ENCODE data around the gene GGT5.
"Not testable (repeated sequence)": the region's sequence is repeated elsewhere in the genome, so short reads cannot be mapped to it uniquely, and the experiment has no call there.

Gene GGT5

DNA sequence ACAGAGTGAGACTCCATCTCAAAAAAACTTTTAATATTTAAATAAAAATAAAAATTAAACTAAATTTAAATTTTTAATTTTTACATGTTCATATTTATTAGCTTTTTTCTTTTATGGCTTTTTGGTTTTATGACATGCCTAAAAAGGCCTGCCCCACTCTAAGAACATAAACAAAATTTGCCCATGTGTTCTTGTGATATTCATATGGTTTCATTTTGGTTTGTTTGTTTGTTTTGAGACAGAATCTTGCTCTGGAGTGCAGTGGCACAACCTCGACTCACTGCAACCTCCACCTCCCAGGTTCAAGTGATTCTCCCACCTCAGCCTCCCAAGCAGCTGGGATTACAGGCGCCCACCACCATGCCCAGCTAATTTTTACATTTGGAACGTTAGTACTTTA, 35.9 kb downstream of the GGT5 start:
- no peak for DNase-seq (ENCODE audit: insufficient read length, low spot score)
- TF ChIP-seq POLR2A (IDR thresholded peaks at IDR 0.05; ENCODE audit: low read depth, low read length) = no peak
- FAIRE-seq = no peak

DNA sequence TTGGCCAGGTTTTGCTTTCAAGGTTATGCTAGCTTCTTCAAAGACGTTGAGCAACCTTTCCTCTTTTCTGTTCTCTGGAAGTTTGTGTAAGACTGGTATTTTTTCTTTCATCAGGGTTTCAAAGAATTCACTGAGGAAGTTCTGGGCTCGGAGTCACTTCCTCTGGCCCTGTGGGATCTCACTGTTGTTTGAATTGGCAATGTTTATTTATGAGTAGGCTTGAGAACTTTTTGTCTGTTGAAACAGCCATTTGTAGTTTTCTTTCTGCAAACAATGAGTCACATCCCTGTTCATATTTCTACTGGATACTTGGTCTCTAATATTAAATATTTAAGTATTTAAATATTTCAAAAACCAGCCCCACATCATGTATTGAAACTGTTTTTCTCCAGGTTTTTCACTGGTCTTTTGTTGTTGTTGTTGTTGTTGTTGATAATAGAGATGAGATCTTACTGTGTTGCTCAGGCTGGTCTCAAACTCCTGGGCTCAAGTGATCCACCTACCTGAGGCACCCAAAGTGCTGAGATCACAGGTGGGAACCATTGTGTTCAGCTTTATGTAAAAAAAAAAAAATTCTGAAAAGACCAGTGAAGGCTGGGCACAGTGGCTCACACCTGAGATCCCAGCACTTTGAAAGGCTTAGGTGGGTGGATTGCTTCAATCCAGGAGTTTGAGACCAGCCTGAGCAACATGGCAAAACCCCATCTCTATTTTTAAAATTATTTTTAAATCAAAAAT, 36.7 kb downstream of the GGT5 start:
- FAIRE-seq (no peak), DNase-seq (ENCODE audit: insufficient read length, low spot score) (peak; percentile 42)
- TF ChIP-seq POLR2A (IDR thresholded peaks at IDR 0.05; ENCODE audit: low read depth, low read length) = no peak

- DNase-seq (ENCODE audit: insufficient read length, low spot score) (no peak), FAIRE-seq (no peak)
These were observed 37.4 kb downstream of the GGT5 start for GRCh38 chr22:24207264-24208011.

GRCh38 chr22:24206460-24207263, 38.2 kb downstream of the GGT5 start:
- FAIRE-seq; DNase-seq (ENCODE audit: insufficient read length, low spot score): not testable (repeated sequence)

More at GRCh38 chr22:24207264-24208011, 37.4 kb downstream of the GGT5 start:
- TF ChIP-seq POLR2A (IDR thresholded peaks at IDR 0.05; ENCODE audit: low read depth, low read length) = no peak

GRCh38 chr22:24205438-24206195, 39.3 kb downstream of the GGT5 start:
- FAIRE-seq = no peak
- TF ChIP-seq POLR2A (IDR thresholded peaks at IDR 0.05; ENCODE audit: low read depth, low read length) = no peak
- no peak for DNase-seq (ENCODE audit: insufficient read length, low spot score)

- FAIRE-seq = not testable (repeated sequence)
These were observed 41.0 kb downstream of the GGT5 start for GRCh38 chr22:24203856-24204255.

DNA sequence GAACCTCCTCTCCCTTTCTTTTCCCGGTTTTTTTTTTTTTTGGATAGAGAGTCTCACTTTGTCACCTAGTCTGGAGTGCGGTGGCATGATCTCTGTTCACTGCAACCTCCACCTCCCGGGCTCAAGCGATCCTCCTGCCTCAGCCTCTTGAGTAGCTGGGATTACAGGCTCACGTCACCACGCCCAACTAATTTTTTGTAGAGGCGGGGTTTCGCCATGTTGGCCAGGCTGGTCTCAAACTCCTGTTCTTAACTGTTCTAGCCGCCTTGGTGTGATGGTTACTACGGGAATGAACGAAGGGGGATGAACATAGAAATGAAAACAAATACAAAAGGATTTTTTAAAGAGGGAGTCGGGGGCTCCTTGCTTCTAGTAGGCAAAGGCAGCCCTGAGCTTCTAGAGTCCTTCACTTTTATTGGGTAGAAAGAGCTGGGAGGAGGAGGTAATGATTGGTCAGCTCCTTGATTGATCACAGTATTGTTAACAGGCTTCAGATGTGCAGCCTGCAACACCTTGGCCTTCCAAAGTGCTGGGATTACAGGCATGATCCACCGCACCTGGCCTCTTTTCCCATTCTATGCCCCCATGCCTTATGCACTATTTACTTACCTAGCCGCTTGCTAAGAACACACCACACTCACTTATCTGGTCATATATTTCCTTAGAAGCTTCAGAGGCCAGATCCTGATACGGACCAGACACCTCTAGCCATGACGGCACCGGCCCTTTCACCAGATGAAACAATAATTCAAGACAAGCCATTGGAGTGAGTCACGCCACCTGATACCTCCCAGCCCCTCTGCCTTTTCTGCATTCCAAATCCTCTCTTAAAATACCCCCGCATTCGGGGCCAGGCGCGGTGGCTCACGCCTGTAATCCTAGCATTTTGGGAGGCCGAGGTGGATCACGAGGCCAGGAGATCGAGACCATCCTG, 42.9 kb downstream of the GGT5 start:
- TF ChIP-seq POLR2A (IDR thresholded peaks at IDR 0.05; ENCODE audit: low read depth, low read length) = no peak
- FAIRE-seq (no peak), DNase-seq (ENCODE audit: insufficient read length, low spot score) (no peak)

More at GRCh38 chr22:24203856-24204255, 41.0 kb downstream of the GGT5 start:
- not testable (repeated sequence) for DNase-seq (ENCODE audit: insufficient read length, low spot score)

DNA sequence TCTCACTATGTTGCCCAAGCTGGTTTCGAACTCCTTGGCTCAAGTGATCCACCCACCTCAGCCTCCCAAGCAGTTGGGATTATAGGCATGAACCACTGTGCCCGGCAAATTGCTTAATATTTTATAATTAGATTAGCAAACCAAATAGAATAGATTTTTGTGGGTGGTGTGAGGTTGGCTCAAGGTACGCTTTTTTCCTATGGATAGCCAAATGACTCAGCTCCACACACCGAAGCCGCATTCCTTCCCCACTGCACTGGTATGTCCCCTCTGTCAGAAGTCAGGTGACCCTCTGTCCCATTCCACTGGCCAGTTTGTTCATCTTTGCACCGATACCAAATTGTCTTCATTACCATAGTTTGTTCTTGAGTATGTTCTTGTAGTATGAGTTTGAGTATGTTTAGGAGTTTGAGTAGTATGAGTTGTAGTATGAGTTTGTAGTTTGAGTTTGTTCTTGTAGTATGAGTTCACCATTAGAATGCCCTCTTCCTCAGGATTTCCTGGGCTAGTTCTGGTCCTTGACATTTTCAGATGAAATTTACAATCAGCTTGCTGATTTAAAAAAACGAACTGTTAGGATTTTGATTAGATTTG, 44.2 kb downstream of the GGT5 start:
- TF ChIP-seq POLR2A (IDR thresholded peaks at IDR 0.05; ENCODE audit: low read depth, low read length) = no peak
- DNase-seq (ENCODE audit: insufficient read length, low spot score) = no peak
- no peak for FAIRE-seq

- no peak for DNase-seq (ENCODE audit: insufficient read length, low spot score)
- no peak for TF ChIP-seq POLR2A (IDR thresholded peaks at IDR 0.05; ENCODE audit: low read depth, low read length)
- FAIRE-seq = no peak
These were observed 46.2 kb downstream of the GGT5 start for GRCh38 chr22:24198682-24199052.

GRCh38 chr22:24191893-24192292, 53.0 kb downstream of the GGT5 start:
- no peak for DNase-seq (ENCODE audit: insufficient read length, low spot score)
- no peak for TF ChIP-seq POLR2A (IDR thresholded peaks at IDR 0.05; ENCODE audit: low read depth, low read length)
- FAIRE-seq = no peak

DNA sequence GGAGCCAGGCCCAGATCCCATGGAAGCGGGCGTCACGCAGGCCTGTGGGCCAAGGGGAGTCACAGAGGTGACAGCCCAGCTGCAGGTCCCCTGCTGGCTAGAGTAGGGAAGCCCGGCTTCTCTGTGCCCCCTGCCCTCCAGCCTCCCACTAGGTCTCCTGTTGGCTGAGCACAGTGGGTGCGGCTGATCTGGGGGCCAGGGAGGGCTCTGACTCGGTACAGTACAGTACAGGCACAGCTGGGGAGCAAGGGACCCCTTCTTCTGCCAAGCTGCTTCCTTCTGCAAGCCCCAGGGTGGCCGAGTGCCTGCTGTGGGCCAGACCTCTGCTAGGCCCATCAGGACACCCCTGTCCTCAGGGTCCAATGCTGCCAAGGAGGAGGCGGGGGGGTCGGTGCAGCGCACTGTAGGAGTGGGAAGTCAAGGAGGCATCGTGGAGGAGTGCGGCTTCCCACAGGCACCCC, 53.5 kb downstream of the GGT5 start:
- FAIRE-seq = no peak
- TF ChIP-seq POLR2A (IDR thresholded peaks at IDR 0.05; ENCODE audit: low read depth, low read length) = no peak
- DNase-seq (ENCODE audit: insufficient read length, low spot score) = no peak

- no peak for DNase-seq (ENCODE audit: insufficient read length, low spot score)
- no peak for FAIRE-seq
- no peak for TF ChIP-seq POLR2A (IDR thresholded peaks at IDR 0.05; ENCODE audit: low read depth, low read length)
These were observed 54.2 kb downstream of the GGT5 start for GRCh38 chr22:24190596-24191208.

Data from H54 (cell line).